Measurements from ENCODE around the gene LHFPL2. TPM values are rescaled to one million over a fixed set of nuclear protein-coding genes. Genes with fewer than 3 reads are reported as not detected.
A peak's percentile ranks its signal among the peaks of the same experiment; 100 is the strongest.

LHFPL2 gene
- total RNA-seq, 1 experiment from 2014 or later = 33.9 TPM

DNA sequence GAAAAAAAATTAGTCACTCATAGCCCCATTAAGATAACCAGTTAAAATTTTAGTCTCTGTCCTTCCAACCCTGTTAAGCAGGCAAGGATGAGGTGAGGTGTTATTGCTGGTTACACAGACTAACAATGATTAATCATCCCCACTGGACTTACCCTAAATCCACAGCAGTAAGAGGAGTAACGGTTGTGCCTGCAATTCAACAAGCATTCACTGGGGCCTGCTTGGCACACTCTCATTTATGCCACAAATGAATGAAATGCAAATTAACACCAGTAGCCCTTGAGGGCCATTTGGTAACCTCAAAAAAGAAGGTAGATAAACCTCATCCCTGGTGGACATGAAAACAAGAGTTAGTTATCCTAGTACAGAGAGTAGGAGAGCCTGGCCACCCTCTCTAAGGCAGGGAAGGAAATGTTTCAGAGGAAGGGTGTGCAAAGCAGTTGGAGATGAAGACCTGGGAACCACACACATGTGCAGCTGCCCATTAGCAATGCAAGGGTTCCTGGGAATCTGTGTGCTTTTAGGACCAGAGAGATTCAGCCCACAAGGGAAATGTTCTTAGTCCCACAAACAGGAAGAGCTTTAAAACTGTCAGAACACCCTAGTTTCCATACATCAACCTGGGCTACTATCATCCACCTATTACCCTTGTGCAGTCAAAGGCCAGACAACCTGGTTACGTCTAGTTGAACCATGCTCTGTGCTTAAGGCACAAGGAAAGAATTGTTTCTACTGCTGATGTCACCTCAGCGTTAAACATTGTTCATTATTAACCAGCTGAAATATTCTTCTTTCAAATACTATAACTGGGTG is 7.7 kb downstream of the LHFPL2 start:
- DNase-seq (ENCODE audit: low read depth) = peak; percentile 52

DNA sequence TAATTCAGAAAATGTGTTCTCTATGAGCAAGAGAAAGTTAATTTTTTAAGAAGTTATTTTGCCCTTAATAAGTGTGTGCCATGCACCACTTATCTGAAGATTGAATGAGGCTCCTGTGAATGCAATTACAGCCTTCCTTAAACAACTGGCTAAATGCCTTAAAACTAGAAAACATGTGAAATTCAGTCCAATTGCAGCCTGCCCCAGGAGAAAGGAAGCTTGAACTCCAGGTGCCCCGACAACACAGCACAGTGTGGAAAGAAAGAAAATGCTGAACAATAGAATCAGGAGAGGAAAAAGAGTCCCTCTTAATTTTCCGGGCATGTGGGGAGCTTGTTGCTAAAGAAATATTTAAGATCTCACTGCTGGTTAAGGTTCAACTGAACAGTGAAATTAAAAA is 8.8 kb downstream of the LHFPL2 start:
- no peak for DNase-seq (ENCODE audit: low read depth)

GRCh38 chr5:78638973-78639669 is 9.5 kb downstream of the LHFPL2 start:
- no peak for DNase-seq (ENCODE audit: low read depth)

GRCh38 chr5:78638423-78638822 is 10.1 kb downstream of the LHFPL2 start:
- peak; percentile 98 for DNase-seq (ENCODE audit: low read depth)

DNA sequence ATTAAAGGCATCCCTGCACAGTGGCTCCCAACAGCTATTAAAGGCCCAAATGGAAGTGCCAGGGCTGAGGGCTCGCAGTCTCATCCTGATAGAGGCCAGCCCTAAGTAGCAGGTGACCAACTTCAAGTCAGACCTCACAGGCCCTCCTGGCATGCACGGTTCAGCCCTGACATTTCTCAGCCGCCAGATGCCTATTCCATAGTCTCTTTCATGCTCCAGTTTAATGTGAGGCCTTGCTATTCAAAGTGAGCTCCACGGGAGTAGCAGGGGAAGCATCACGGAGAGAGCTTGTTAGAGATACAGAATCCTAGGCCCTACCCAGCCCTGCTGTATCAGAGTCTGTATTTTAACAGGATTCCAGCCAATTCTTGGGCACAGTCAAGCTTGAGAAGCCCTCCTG is 11.1 kb downstream of the LHFPL2 start:
- no peak for DNase-seq (ENCODE audit: low read depth)

DNA sequence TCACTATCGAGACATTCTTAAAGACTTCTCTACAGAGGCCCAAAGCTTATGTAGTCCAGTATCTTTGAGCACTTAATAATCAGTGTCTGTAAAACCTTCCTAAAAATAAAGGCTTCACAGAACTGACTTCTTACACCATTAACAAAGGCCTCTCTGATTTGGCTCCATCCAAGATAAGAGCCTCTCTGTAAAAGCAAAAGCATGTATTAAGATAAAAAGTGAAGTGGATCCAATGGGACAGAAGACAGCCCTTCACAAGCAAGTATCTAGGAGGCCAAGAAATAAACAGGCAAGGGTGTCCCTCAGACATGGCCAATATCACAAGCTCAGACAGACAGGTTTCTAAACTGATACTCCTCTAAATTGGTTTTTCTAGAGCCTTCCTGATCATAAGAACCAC is 11.9 kb downstream of the LHFPL2 start:
- no peak for DNase-seq (ENCODE audit: low read depth)

- DNase-seq (ENCODE audit: low read depth) = no peak
These were observed 13.9 kb downstream of the LHFPL2 start for GRCh38 chr5:78634634-78635033.

- no peak for DNase-seq (ENCODE audit: low read depth)
These were observed 14.3 kb downstream of the LHFPL2 start for GRCh38 chr5:78634229-78634628.

DNA sequence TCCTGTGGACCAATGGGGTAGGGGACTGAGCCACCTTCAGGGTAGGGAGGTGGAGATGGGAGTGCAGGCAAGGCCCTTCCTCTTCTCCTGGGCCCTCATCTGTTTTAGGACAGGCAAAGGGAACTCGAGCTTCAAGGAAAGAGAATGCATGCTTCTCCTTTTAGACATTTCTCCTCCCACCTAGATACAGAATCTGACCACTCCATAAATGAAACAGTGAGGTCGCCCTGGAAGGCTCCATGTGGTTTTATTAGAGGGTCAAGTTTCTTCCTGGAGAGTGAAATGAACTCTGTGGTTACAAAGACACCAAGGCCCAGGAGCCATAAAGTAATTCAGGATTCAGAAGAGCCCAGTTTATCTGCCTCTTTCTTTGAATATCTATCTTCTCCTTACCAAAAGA is 14.9 kb downstream of the LHFPL2 start:
- DNase-seq (ENCODE audit: low read depth) = no peak

GRCh38 chr5:78632467-78632866 is 16.1 kb downstream of the LHFPL2 start:
- no peak for DNase-seq (ENCODE audit: low read depth)

DNA sequence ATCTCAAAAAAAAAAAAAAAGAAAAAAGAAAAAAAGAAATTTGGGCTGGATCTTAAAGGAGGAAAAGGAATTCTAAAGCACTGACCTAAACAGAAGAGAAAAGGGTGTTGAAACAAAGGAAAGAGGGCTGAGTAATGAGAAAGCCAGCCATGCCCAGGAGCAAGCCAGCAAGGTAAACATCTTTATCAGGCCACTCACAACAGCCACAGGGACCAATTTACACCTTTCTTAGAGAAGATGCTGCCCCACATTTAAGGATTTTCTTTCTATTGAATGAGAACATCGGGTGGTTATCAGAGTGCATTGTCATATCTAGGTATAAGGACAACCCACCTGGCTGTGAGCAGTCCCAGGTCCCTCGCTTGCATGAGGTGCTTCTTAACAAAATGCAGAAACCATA is 16.6 kb downstream of the LHFPL2 start:
- no peak for DNase-seq (ENCODE audit: low read depth)

- no peak for DNase-seq (ENCODE audit: low read depth)
These were observed 18.5 kb downstream of the LHFPL2 start for GRCh38 chr5:78630047-78630446.

- no peak for DNase-seq (ENCODE audit: low read depth)
These were observed 18.9 kb downstream of the LHFPL2 start for GRCh38 chr5:78629624-78630023.

DNA sequence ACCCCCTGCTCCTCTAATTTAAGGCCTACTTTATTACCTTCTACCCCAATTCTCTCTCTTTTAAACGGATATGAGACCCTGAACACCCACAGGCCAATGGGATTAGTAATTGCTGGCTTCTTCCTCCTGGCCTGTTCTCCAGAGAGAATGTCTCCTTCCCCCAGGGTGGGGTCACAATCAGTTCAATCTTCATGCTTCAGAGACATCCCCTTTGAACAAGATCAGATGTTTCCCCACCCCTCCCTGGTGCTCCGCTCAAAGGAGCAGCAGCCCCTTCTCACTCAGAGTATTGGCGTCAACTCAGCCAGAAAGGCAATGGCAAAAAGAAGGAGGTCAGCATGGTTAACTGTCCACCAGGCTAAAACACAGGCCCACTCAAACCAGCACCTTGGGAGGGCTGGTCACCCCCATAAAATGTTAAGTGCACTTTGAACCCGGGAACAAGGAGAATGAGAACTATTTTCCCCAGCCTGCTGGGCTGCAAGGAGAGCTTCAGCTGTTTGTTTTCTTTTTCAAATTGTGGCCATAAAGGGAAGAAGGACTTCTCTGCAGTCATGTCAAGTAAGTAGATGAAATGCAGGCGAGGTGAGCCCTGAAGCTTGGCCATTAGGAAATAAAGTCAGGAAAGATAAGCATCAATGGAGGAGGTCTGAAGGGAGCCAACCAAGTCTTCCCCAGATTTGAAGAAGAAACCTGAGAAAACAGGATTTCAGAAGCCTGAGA is 20.1 kb downstream of the LHFPL2 start:
- DNase-seq (ENCODE audit: low read depth) = peak; percentile 28

DNA sequence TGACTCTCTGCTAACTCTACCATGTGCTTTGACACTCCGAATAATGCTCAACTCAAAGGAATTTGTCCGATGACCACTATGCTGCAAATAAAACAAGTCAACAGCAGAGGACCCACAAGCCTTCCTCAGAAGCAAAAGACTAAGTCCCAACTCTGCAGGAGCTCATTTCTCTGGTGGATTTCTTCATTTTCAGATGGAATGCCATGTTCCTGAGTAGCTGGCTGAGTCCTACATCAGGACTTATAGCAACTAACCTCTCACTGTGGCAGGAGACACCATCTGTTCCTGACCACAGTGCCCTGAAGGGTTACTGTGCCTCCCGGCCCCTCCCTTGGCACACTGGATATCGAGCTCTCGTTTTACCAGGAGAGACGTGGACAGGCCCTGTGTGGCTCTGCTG is 20.8 kb downstream of the LHFPL2 start:
- DNase-seq (ENCODE audit: low read depth) = no peak

DNA sequence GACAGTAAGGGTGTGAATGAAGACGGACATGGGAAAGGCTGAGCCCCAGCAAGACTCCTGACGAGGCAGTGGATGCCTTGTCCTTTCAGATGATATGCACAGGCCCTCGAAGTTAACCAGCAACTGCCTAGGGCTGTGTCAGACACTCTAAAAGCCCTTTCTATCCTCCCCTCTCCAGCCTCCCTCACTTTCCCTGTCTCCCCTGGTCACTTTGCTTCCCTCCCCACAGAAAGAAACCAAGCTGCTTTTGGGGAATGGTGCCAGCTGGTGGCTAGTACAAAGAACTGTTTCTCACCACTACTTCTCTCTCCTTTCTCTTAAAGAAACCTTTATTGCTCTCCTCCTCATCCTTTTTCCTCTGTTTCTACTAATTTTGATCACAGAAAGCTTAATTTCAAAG is 21.4 kb downstream of the LHFPL2 start:
- DNase-seq (ENCODE audit: low read depth) = no peak

GRCh38 chr5:78626009-78626571 is 22.5 kb downstream of the LHFPL2 start:
- DNase-seq (ENCODE audit: low read depth) = no peak

DNA sequence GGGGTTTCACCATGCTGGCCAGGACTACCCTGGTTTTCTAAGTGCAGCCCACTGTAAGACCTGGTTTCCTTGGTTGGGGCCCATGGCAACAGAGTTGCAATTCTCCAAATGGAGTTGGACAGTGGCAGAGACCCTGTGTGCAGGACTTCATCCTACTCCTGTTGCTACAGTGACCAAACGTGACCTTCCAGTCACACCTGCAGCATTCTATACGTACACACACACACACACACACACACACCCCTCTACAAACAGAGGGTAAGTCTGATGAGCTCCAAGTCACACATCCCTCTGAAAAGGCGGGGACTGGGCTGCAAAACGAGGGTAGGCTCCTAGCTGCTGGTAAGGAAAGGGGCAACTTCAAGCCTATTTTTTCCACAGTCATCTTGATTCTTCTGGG is 23.6 kb downstream of the LHFPL2 start:
- no peak for DNase-seq (ENCODE audit: low read depth)

DNA sequence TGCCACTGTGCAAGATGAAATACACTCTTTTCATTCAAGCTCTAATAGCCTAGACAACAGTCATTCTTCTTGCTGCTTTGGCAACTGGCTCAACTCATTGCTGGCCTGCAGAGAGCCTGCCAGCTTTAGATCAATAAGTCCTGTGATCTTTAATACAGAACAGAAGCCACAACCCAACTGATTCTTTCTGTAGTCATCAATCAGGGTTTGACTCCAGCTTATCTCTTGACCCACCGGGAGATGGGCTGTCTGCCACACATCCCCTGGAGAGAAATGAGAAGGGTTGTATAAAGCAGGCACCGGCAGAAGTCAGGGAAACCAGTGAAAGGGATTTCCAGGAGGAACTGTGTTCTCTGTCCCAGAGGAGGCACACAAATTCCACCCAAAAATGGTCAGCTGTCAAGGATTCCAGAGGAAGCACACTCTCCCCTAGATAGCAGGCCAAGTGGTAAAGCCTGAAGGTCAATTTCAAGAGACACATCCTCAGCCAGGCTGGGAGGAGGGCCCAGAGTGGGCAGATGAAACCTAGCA is 24.5 kb downstream of the LHFPL2 start:
- no peak for DNase-seq (ENCODE audit: low read depth)

DNA sequence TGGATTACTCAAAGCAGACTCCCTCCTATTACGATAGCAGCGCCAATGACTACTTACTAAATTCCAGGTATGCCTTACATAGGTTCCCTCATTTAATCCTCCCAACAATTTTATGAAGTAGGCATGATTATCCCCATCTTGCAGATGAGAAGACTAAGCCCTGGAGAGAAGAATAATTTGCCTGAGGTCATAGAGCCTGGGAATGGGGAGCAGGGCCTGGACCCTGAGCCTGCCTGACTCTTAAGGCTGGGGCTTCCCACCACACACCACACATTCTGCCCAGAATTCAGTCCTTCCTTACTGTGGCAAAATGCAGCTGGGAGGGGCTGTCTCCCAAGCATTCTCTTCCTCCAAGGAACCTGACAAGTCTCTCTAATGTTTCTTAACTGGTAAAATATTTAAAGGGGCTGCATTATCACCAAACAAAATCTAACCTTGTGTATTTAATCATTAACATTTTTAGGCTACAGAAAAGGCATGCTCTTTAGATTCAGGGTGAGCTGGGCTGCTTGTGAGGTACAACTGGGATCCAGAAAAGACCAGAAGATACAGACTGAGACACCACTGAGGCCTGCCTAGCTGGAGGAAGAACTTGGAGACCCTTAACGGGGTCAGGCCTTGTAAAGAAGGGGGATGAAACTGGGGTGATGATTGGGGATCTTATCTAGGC is 26.1 kb downstream of the LHFPL2 start:
- no peak for DNase-seq (ENCODE audit: low read depth)

- no peak for DNase-seq (ENCODE audit: low read depth)
These were observed 27.3 kb downstream of the LHFPL2 start for GRCh38 chr5:78621291-78621738.

Data from Daoy (cell line).